Ovary (tissue), 9 donors: ENCODE results near the gene SLC9A9. TPM values are rescaled to one million over a fixed set of nuclear protein-coding genes. Genes with fewer than 3 reads are reported as not detected.

Source experiments
- DNase-seq, 5 donors: peaks; one replicate each; pipeline ENCODE4 v3.0.0-alpha.2; 2019 to 2020
- H3K27ac ChIP-seq, 2 donors: fragments of 200-600 bp; one replicate each; pipeline versions ENCODE4 v1.5.1 to v1.8.0; 2019 to 2022
- H3K27me3 ChIP-seq: fragments of 200-600 bp; one replicate; pipeline ENCODE4 v1.8.0; 2022
- H3K36me3 ChIP-seq: fragments of 200-600 bp; sonication (generic); one replicate; pipeline ENCODE4 v1.5.1; 2019
- H3K4me1 ChIP-seq: one replicate; pipeline ENCODE4 v1.8.1; 2013; ENCODE audit warnings: mild to moderate bottlenecking, moderate library complexity; ENCODE audit not compliant: insufficient read depth
- H3K4me3 ChIP-seq: fragments of 200-600 bp; sonication (generic); one replicate; pipeline ENCODE4 v1.5.1; 2017
- H3K9me3 ChIP-seq, 2 donors: fragments of 200-600 bp in 1 of 2; sonication (generic) in 1 of 2; one replicate each; pipeline versions ENCODE4 v1.5.1 to v1.8.1; 2013 to 2019; ENCODE audit warnings: mild to moderate bottlenecking in 1 of 2, moderate library complexity in 1 of 2
- EP300 ChIP-seq: sonication (generic); formaldehyde crosslinking; IDR thresholded peaks from one replicate; pipeline ENCODE4 v1.6.1; 2017; ENCODE audit warnings: antibody characterized with exemption
- POLR2A ChIP-seq: fragments of 450-650 bp; IDR thresholded peaks from one replicate; pipeline ENCODE4 v1.6.1; 2017; ENCODE audit warnings: antibody characterized with exemption, mild to moderate bottlenecking, moderate library complexity
- WGBS, 3 donors: extraction: QIAGEN DNeasy Blood & Tissue Kit in 1 of 3; methylation state at CpG; one replicate each; pipeline versions ENCODE4 v1.1.5 to v1.1.7; 2013 to 2017; 5-methylcytosine and 5-hydroxymethylcytosine counted together
- intact Hi-C, 4 donors: fragments of 100-400 bp; cut with DNase I; formaldehyde crosslinking; loops; one replicate each; pipeline versions ENCODE4 v1.11.0 to v1.15.1; 2022 to 2023
- polyA plus RNA-seq, 2 donors: library from polyadenylated mRNA; stranded (reverse); fragments of 200-250 nt in 1 of 2; fragments of 350-450 nt in 1 of 2; fragmentation: Illumina TruSeq in 1 of 2; extraction: RNeasy Lipid Tissue Mini Kit (QIAGEN cat#74804) in 1 of 2; gene quantifications; one replicate each; pipeline ENCODE4 v1.2.3, GENCODE V29; 2013 to 2014
- total RNA-seq, 7 donors: library from RNA; depleted of rRNA in 2 of 7; stranded (reverse); fragments of >200 nt in 2 of 7; fragmentation: NEBNext Ultra II Directional in 3 of 7; extraction: Animal tissue kit (Norgen Biotek cat#: 25700) in 3 of 7; gene quantifications; one replicate each; pipeline versions ENCODE4 v1.1.0 to v1.2.4, GENCODE V29; 2016 to 2023
- TF ChIP-seq, protein P1 (sequence below), 3 donors: fragments of 450-650 bp in 2 of 3; fragments of 200-600 bp in 1 of 3; IDR thresholded peaks; one replicate each; pipeline versions ENCODE4 v1.5.1 to v1.8.0; 2016 to 2022; ENCODE audit warnings: antibody characterized with exemption in 3 of 3, mild to moderate bottlenecking in 1 of 3
- donor health status: DM: no; HTN: no; CAD: no; lungs with moderate emphysema.
- donor health status: DM: no; HTN: no; CAD: no.
- donor health status: Bipolar disorder and iron deficiency.
- donor health status: DM: yes; HTN: yes; CAD: no.
- donor health status: DM: no; HTN: no; CAD: no.
- donor health status: DM: yes; HTN: yes; CAD: no.

The SLC9A9 gene
- total and polyA plus RNA-seq, 9 donors, result 7.0 to 22.7 (median 13.5) TPM

DNA sequence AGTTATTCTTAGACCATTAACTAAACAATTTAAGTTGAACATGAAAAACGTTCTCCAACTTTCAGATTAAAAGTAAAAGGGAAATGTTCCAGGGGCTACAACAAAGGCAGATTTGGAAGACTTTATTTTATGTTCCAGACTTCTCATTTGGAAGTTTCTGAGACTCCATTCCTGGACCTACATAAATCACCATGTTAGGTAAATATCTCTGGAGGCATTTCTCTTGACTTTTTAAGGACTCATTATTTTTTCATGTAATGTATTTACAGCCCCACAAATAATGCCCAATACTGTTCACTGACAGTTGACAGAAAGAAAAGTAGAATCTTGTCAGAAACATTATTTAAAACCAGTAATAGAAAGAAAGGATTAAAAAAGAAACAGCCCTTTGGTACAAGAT, 352.1 kb downstream of the SLC9A9 start:
- Histone ChIP-seq H3K4me1 (no peaks in the 10 kb centered on the region), H3K36me3 (no peaks in the 10 kb centered on the region), H3K27me3 (no peaks in the 10 kb centered on the region), H3K4me3 (no peak overlapping the region), H3K9me3 (no peaks in the 10 kb centered on the region), H3K27ac (no peak overlapping the region)
- WGBS, 3 donors, result 15 to 19% (median 15%) methylated on average over 1 of the region's 1 CpG
- DNase-seq, result no peak
- intact Hi-C loops, result no loop called here
- TF ChIP-seq EP300, result no peak
- TF ChIP-seq POLR2A, result no peak

DNA sequence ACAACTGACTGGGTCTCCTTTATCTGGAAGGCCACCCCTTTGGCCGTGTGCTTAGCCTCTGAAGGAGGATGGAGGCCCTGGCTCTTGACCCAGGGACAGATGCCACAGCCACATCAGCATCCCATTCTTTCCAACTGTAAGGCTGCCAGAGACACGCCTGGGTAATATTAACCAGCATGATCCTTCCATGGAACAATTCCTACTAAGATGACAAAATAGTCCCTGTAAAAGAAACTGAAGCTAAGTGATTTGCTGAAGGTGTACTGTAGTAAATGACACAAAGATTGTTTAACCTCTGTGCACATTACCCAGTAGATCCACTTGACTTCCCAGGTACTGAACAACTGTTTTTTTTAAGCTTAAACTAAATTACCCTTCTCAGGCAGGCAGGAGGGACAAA, 352.7 kb downstream of the SLC9A9 start:
- 64 to 74% (median 71%) methylated on average over 2 of the region's 2 CpGs for WGBS, 3 donors
- TF ChIP-seq, protein P1, sequence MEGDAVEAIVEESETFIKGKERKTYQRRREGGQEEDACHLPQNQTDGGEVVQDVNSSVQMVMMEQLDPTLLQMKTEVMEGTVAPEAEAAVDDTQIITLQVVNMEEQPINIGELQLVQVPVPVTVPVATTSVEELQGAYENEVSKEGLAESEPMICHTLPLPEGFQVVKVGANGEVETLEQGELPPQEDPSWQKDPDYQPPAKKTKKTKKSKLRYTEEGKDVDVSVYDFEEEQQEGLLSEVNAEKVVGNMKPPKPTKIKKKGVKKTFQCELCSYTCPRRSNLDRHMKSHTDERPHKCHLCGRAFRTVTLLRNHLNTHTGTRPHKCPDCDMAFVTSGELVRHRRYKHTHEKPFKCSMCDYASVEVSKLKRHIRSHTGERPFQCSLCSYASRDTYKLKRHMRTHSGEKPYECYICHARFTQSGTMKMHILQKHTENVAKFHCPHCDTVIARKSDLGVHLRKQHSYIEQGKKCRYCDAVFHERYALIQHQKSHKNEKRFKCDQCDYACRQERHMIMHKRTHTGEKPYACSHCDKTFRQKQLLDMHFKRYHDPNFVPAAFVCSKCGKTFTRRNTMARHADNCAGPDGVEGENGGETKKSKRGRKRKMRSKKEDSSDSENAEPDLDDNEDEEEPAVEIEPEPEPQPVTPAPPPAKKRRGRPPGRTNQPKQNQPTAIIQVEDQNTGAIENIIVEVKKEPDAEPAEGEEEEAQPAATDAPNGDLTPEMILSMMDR (IDR thresholded peaks at IDR 0.05), result no peak
- TF ChIP-seq POLR2A, result no peak
- TF ChIP-seq EP300, result no peak
- no peak for DNase-seq
- H3K36me3 ChIP-seq, result no peaks in the 10 kb centered on the region
- H3K4me1 ChIP-seq, result no peaks in the 10 kb centered on the region
- H3K9me3 ChIP-seq, result no peaks in the 10 kb centered on the region
- H3K27ac ChIP-seq, result no peak overlapping the region
- intact Hi-C loops, result no loop called here
- no peak overlapping the region for H3K4me3 ChIP-seq
- no peaks in the 10 kb centered on the region for H3K27me3 ChIP-seq

DNA sequence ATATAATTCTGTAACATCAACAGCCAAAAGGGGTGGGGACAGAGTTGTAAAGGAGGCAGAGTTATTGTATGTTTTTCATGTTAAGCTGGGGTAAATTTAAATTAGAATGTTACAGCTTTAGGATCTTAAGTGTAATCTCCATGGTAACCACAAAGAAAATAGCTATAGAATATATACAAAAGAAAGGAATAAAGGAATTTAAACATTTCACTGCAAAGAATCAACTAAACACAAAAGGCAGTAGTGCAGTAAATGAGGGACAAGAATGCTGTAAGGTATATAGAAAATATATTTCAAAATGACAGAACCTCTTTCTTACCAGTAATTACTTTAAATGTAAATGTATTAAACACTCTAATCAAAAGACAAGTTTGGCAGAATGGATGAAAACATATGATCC, 361.7 kb downstream of the SLC9A9 start:
- intact Hi-C loops, result loop anchor here in 1 of 4 donors (5.0 kb wide), 1 partner anchor 1121 kb away; no protein-coding TSS in a partner anchor
- Histone ChIP-seq H3K36me3 (no peaks in the 10 kb centered on the region), H3K4me1 (peaks cover 5% of the 10 kb centered on the region), H3K27ac (no peak overlapping the region), H3K4me3 (no peak overlapping the region), H3K9me3 (no peaks in the 10 kb centered on the region), H3K27me3 (no peaks in the 10 kb centered on the region)
- TF ChIP-seq, protein P1 (IDR thresholded peaks at IDR 0.05), result no peak
- TF ChIP-seq POLR2A (no peak), EP300 (no peak)
- DNase-seq, result no peak

DNA sequence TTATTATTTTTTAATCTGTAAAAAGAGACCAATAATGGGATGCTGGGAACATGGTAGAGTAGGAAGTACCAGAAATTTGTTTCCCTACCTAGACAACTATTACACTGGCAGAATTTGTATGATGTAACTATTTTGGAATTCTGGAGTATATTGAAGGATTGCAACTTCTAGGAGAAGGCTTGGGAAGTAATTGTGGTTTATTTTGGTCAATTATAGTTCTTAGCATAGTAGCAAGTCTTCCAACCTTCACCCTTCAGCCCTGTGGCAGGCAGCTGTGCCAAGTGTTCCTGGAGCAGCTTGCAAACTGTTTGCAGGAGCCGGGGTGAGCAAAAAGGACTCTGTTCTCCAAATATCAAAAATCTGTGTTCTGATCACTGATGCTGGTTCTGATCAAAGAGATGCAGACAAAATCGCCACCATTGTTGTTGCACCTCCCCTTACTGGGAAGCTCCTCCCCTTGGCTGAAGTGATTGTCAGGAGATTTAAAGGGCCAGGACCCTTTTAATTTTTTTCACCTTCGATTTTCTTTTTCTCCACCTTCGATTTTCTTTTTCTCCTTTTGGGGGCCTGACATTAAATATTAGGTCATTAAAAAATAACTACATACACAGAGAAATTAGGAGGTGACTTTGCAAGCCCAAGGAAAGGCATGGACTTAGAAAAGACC, 363.3 kb downstream of the SLC9A9 start:
- H3K4me3 ChIP-seq, result no peak overlapping the region
- no peaks in the 10 kb centered on the region for H3K36me3 ChIP-seq
- TF ChIP-seq, protein P1 (IDR thresholded peaks at IDR 0.05), result no peak
- TF ChIP-seq POLR2A, result no peak
- H3K4me1 ChIP-seq, result peaks cover 5% of the 10 kb centered on the region
- 59 to 75% (median 64%) methylated on average over 4 of the region's 4 CpGs for WGBS, 3 donors
- no peaks in the 10 kb centered on the region for H3K9me3 ChIP-seq
- no peaks in the 10 kb centered on the region for H3K27me3 ChIP-seq
- no peak overlapping the region for H3K27ac ChIP-seq
- DNase-seq, result no peak
- intact Hi-C loops, result loop anchor here in 1 of 4 donors (5.0 kb wide), 1 partner anchor 1122 kb away; no protein-coding TSS in a partner anchor

DNA sequence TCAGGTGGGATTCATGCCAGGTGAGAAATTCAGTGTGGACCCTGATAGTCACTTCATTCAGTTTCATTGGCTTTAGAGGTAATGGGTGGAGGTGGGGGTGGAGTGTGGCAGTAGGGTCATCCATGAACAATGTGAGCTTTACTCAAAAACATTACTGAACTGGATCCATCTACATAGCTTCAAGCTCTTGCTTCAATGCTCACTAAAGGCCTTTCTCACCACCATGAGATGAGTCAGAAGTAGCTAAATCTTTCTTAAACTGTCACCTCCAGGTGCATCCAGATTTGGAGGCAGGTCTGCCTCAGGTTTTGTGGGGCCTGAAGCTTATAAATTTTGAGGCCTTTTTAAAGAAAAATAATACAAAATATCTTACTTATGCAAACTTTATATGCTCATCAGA, 365.1 kb downstream of the SLC9A9 start:
- TF ChIP-seq POLR2A, result no peak
- no peak for TF ChIP-seq EP300
- TF ChIP-seq, protein P1 (IDR thresholded peaks at IDR 0.05), result no peak

More for the DNA sequence above, 365.1 kb downstream of the SLC9A9 start:
- Histone ChIP-seq H3K27me3 (no peaks in the 10 kb centered on the region), H3K27ac (no peak overlapping the region), H3K36me3 (no peaks in the 10 kb centered on the region), H3K4me1 (peaks cover 5% of the 10 kb centered on the region), H3K9me3 (no peaks in the 10 kb centered on the region), H3K4me3 (no peak overlapping the region)
- DNase-seq, result no peak
- intact Hi-C loops, result no loop called here
